Thymus (tissue), 14 donors: ENCODE measurements around the gene UQCRFS1. TPM values are rescaled to one million over a fixed set of nuclear protein-coding genes. Genes with fewer than 3 reads are reported as not detected.
A peak's percentile ranks its signal among the peaks of the same experiment; 100 is the strongest.

Source experiments
- DNase-seq, 9 donors: peaks; one replicate each; pipeline ENCODE4 v3.0.0-alpha.2; 2013; ENCODE audit warnings: low spot score in 9 of 9, low read depth in 6 of 9, missing footprints in 1 of 9
- H3K27ac ChIP-seq, 2 donors: one replicate each; pipeline ENCODE4 v1.5.1; 2013; ENCODE audit warnings: control low read depth in 1 of 2, low read depth in 1 of 2, low read length in 1 of 2, mild to moderate bottlenecking in 1 of 2, moderate library complexity in 1 of 2
- H3K27me3 ChIP-seq, 2 donors: one replicate each; pipeline ENCODE4 v1.5.1; 2013; ENCODE audit warnings: low read length in 1 of 2; ENCODE audit not compliant: control insufficient read depth in 2 of 2, insufficient read depth in 1 of 2
- H3K36me3 ChIP-seq, 2 donors: one replicate each; pipeline ENCODE4 v1.5.1; 2013; ENCODE audit warnings: low read length in 1 of 2, mild to moderate bottlenecking in 1 of 2, moderate library complexity in 1 of 2; ENCODE audit not compliant: control insufficient read depth in 2 of 2, insufficient read depth in 2 of 2
- H3K4me1 ChIP-seq, 2 donors: one replicate each; pipeline ENCODE4 v1.5.1; 2013; ENCODE audit warnings: low read length in 2 of 2; ENCODE audit not compliant: control insufficient read depth in 2 of 2, insufficient read depth in 2 of 2
- H3K4me3 ChIP-seq, 2 donors: one replicate each; pipeline ENCODE4 v1.5.1; 2013; ENCODE audit warnings: low read length in 2 of 2, control low read depth in 1 of 2, mild to moderate bottlenecking in 1 of 2
- H3K9me3 ChIP-seq, 2 donors: one replicate each; pipeline ENCODE4 v1.5.1; 2013; ENCODE audit warnings: low read length in 1 of 2, mild to moderate bottlenecking in 1 of 2; ENCODE audit not compliant: control insufficient read depth in 2 of 2, insufficient read depth in 1 of 2
- WGBS: extraction: QIAGEN DNeasy Blood & Tissue Kit; methylation state at CpG from one replicate; pipeline ENCODE4 v1.1.7; 2013; 5-methylcytosine and 5-hydroxymethylcytosine counted together
- long read RNA-seq, 10 donors: transcript quantifications; one replicate each; lab custom pipeline, GENCODE V29; 2026
- polyA plus RNA-seq: library from polyadenylated mRNA; stranded (reverse); fragments of 200-250 nt; gene quantifications from one replicate; pipeline ENCODE4 v1.2.3, GENCODE V29; 2013
- total RNA-seq: library from RNA; stranded (reverse); fragments of 120-200 nt; gene quantifications from one replicate; pipeline ENCODE4 v1.2.4, GENCODE V29; 2013
- donor health status: healthy.

The UQCRFS1 gene
- 36.5 TPM for total RNA-seq
- polyA plus RNA-seq = 26.8 TPM
- long read RNA-seq, donor 1, transcript UQCRFS1-201 (2 exons, 3,475 nt) = major isoform, 12 of 12 reads
- long read RNA-seq, donor 1, partial matches to known transcripts = 0 of 12 reads
- long read RNA-seq, donor 1, other reads (novel, unspliced or antisense) = 0 of 12 reads
- long read RNA-seq, donor 2, transcript UQCRFS1-201 (2 exons, 3,475 nt) = major isoform, 185 of 185 reads
- long read RNA-seq, donor 2, partial matches to known transcripts = 0 of 185 reads
- long read RNA-seq, donor 2, other reads (novel, unspliced or antisense) = 0 of 185 reads
- long read RNA-seq, donor 3, transcript UQCRFS1-201 (2 exons, 3,475 nt) = major isoform, 137 of 142 reads
- long read RNA-seq, donor 3, partial matches to known transcripts = 0 of 142 reads
- long read RNA-seq, donor 3, other reads (novel, unspliced or antisense) = 5 of 142 reads
- long read RNA-seq, donor 4, transcript UQCRFS1-201 (2 exons, 3,475 nt) = major isoform, 61 of 61 reads
- long read RNA-seq, donor 4, partial matches to known transcripts = 0 of 61 reads
- long read RNA-seq, donor 4, other reads (novel, unspliced or antisense) = 0 of 61 reads
- long read RNA-seq, donor 5, transcript UQCRFS1-201 (2 exons, 3,475 nt) = major isoform, 168 of 168 reads
- long read RNA-seq, donor 5, partial matches to known transcripts = 0 of 168 reads
- long read RNA-seq, donor 5, other reads (novel, unspliced or antisense) = 0 of 168 reads
- long read RNA-seq, donor 6, transcript UQCRFS1-201 (2 exons, 3,475 nt) = major isoform, 103 of 103 reads
- long read RNA-seq, donor 6, partial matches to known transcripts = 0 of 103 reads
- long read RNA-seq, donor 6, other reads (novel, unspliced or antisense) = 0 of 103 reads
- long read RNA-seq, donor 7, transcript UQCRFS1-201 (2 exons, 3,475 nt) = major isoform, 133 of 133 reads
- long read RNA-seq, donor 7, partial matches to known transcripts = 0 of 133 reads
- long read RNA-seq, donor 7, other reads (novel, unspliced or antisense) = 0 of 133 reads
- long read RNA-seq, donor 8, transcript UQCRFS1-201 (2 exons, 3,475 nt) = major isoform, 48 of 48 reads
- long read RNA-seq, donor 8, partial matches to known transcripts = 0 of 48 reads
- long read RNA-seq, donor 8, other reads (novel, unspliced or antisense) = 0 of 48 reads
- long read RNA-seq, donor 9, transcript UQCRFS1-201 (2 exons, 3,475 nt) = major isoform, 79 of 79 reads
- long read RNA-seq, donor 9, partial matches to known transcripts = 0 of 79 reads
- long read RNA-seq, donor 9, other reads (novel, unspliced or antisense) = 0 of 79 reads
- long read RNA-seq, donor 10, transcript UQCRFS1-201 (2 exons, 3,475 nt) = major isoform, 82 of 82 reads
- long read RNA-seq, donor 10, partial matches to known transcripts = 0 of 82 reads
- long read RNA-seq, donor 10, other reads (novel, unspliced or antisense) = 0 of 82 reads

GRCh38 chr19:29212648-29213573 is at the start of gene UQCRFS1:
TSS of gene UQCRFS1 (minus strand) at chr19:29213151. CDS start at chr19:29213118, 33 bp downstream.
- H3K9me3 ChIP-seq = no peaks in the 10 kb centered on the region
- H3K27me3 ChIP-seq = no peaks in the 10 kb centered on the region
- peaks cover 5 to 11% of the 10 kb centered on the region in 2 donors for H3K4me1 ChIP-seq
- peak; percentile 75 to 96 (median 89) for DNase-seq
- H3K27ac ChIP-seq = peak within 1 kb of the TSS; percentile 76 to 87
- WGBS = 1% methylated on average over 92 of the region's 95 CpGs
- H3K4me3 ChIP-seq = peak within 1 kb of the TSS; percentile 81 to 95
- peaks cover 0 to 2% of the 10 kb centered on the region in 2 donors for H3K36me3 ChIP-seq

DNA sequence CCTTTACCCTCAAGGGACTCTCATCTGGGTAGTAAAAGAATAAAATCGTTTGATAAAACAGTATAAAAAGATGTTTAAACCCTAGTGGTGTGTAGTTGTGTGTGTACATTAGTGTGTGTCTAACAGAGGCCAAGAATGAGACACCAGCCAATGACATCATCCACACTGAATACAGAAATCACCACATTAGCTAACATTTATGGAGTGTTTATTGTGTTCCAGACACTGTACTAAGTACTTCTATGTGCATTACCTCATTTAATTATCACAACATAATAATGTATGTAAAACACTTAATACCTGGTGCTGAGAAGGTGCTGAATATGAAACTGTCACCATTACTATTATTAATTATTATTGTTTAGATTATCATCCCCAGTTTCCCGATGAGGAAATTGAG is 49.1 kb upstream of the UQCRFS1 start:
- Histone ChIP-seq H3K9me3 (no peaks in the 10 kb centered on the region), H3K27ac (no peak overlapping the region), H3K36me3 (no peaks in the 10 kb centered on the region), H3K27me3 (no peaks in the 10 kb centered on the region), H3K4me3 (no peak overlapping the region), H3K4me1 (no peaks in the 10 kb centered on the region)
- DNase-seq = no peak
- WGBS = 87% methylated on average over 2 of the region's 2 CpGs

- H3K27me3 ChIP-seq = no peaks in the 10 kb centered on the region
- no peaks in the 10 kb centered on the region for H3K4me1 ChIP-seq
- no peak overlapping the region for H3K27ac ChIP-seq
- no peaks in the 10 kb centered on the region for H3K36me3 ChIP-seq
- no peak overlapping the region for H3K4me3 ChIP-seq
- no peaks in the 10 kb centered on the region for H3K9me3 ChIP-seq
- WGBS = 86% methylated on average over 5 of the region's 5 CpGs
- DNase-seq = peak in 2 of 9 donors; percentile 14 to 16
Measured at GRCh38 chr19:29260477-29261317, 47.7 kb upstream of the UQCRFS1 start.

DNA sequence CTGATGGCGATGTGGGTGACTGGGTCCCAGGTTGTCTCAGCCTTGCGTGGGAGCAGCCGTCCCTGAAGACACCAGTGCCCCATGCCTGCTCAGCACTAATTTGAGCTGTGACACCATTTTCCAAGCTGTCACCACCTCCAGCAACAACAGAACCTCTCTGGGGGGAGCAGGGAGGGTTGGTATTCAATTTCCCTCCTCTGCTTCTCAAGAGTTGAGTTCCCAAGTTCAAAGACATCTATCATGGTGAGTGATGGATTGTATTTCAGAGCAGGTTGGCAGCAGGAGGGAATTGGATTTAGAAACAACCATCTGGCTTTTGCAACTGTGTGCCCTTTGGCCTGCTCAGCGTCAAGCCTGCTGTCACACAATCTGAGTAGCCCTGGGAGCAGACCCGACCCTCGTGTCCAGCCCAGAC is 46.9 kb upstream of the UQCRFS1 start:
- no peaks in the 10 kb centered on the region for H3K27me3 ChIP-seq
- WGBS = 87% methylated on average over 6 of the region's 6 CpGs
- no peak overlapping the region for H3K27ac ChIP-seq
- H3K36me3 ChIP-seq = no peaks in the 10 kb centered on the region
- H3K9me3 ChIP-seq = no peaks in the 10 kb centered on the region
- H3K4me3 ChIP-seq = no peak overlapping the region
- no peak for DNase-seq
- no peaks in the 10 kb centered on the region for H3K4me1 ChIP-seq

DNA sequence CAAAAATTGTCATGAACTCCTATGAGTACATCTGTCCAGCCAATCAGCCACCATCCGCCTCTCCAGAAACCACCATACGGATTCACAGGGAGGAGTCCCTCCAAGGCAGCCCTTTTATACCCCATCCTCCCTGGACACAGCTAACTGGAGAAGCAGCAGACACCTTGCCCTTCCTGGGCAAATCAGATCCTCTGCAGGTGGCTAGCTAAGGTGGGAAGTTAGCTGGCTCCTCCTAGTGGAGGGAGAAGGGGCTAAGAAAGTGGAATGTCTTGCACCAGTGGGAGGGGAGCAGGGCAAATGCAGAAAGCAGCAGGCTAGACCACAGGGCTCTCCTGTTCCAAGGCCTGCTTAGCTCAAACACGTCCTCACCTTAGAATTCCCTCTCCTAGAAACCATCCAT is 46.2 kb upstream of the UQCRFS1 start:
- DNase-seq = no peak
- H3K4me3 ChIP-seq = no peak overlapping the region
- no peak overlapping the region for H3K27ac ChIP-seq
- WGBS = 94% methylated on average over 3 of the region's 3 CpGs
- no peaks in the 10 kb centered on the region for H3K36me3 ChIP-seq
- no peaks in the 10 kb centered on the region for H3K9me3 ChIP-seq
- H3K27me3 ChIP-seq = no peaks in the 10 kb centered on the region
- no peaks in the 10 kb centered on the region for H3K4me1 ChIP-seq

- no peak for DNase-seq
Measured at GRCh38 chr19:29256516-29256915, 43.6 kb upstream of the UQCRFS1 start.

GRCh38 chr19:29255912-29256311 is 43.0 kb upstream of the UQCRFS1 start:
- H3K4me1 ChIP-seq = no peaks in the 10 kb centered on the region
- no peaks in the 10 kb centered on the region for H3K9me3 ChIP-seq
- no peak overlapping the region for H3K4me3 ChIP-seq
- no peaks in the 10 kb centered on the region for H3K27me3 ChIP-seq
- H3K27ac ChIP-seq = no peak overlapping the region
- 97% methylated on average over 8 of the region's 8 CpGs for WGBS
- no peak for DNase-seq
- H3K36me3 ChIP-seq = no peaks in the 10 kb centered on the region

More at GRCh38 chr19:29256516-29256915, 43.6 kb upstream of the UQCRFS1 start:
- Histone ChIP-seq H3K9me3 (no peaks in the 10 kb centered on the region), H3K36me3 (no peaks in the 10 kb centered on the region), H3K27ac (no peak overlapping the region), H3K27me3 (no peaks in the 10 kb centered on the region), H3K4me3 (no peak overlapping the region), H3K4me1 (no peaks in the 10 kb centered on the region)
- 67% methylated on average over 2 of the region's 2 CpGs for WGBS
